NOMO-1 (cell line): ENCODE data around the gene ADAM12.

Experiments
- DNase-seq, 2 experiments: peaks; one replicate each; lab custom pipeline; 2025; ENCODE audit not compliant: unreplicated experiment in 2 of 2; lab: John Stamatoyannopoulos, UW

ADAM12 gene

DNA sequence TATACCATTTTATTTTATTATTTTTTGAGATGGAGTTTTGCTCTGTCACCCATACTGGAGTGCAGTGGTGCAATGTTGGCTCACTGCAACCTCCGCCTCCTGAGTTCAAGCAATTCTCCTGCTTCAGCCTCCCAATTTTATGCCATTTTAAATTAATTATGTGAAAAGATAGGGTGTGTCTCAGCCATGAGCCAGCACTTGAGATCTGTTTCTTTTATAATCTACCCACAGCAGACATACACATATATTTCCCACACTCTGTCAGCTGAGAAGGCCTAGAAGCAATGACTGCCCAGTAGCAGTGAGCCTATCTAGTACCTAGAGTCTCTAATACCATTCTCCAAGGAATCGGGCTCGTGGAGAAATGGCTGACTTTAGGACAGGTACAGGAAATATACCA, 70.5 kb downstream of the ADAM12 start:
- DNase-seq, result no peak

DNA sequence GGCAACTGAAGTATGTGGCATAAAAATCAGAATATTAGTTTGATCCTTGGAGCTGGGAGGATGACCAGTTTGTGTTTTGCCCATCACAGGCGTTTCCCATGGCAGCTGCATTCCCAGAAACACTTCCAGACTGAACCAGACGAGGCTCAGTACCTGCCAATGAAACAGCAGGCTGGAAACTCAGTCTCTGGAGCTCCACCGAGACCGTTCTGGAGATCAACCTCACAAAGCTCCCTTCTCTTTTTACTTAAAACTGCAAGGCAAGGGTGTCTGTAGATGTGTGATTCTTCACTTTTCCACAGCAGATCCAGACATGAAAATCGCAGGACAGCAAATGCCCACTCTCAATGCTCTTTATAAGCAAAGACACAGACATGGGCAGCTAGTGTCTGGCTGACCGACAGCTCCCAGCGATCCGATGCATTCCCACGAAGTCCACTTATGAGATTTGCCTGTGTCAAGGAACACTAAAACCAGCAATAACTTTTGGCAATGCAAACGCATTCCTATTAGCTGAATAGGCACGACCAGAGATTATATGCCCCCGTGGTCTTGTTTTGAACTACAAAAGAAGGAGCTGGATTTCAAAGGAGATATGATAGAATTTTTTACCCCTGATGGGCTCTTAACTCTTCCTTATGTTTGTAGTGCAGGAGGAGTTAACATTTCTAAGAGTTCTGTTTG, 72.6 kb downstream of the ADAM12 start:
- no peak for DNase-seq

DNA sequence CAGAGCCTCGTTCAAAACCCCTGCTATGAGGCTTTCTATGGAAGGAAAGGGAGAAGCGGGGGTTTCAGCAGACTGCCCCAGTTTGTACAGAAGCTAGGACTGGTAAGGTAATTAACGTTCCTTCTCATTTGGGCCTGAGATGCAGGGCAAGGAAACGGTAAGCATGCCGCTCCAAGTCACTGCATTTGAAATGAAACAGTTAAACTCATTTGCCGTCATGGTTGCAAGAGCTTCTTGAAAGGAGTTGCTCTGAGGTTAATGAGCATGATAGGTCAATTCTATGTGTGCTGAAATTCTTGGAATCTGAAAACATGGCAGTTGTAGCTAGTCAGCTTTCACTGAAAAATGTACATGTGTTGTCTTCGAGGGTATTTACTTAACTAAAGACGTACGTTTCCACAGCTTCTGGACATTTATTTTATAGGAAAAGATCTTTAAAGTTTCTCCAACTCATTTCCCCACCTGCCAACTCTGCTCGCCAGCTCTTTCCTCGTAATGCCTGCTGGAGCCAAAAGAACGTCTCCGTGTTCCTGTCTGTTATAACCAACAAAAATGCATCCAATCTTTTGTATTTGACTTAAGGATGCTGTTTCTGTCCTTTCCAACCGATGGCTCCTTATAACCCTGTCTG, 73.3 kb downstream of the ADAM12 start:
- DNase-seq, result no peak

DNA sequence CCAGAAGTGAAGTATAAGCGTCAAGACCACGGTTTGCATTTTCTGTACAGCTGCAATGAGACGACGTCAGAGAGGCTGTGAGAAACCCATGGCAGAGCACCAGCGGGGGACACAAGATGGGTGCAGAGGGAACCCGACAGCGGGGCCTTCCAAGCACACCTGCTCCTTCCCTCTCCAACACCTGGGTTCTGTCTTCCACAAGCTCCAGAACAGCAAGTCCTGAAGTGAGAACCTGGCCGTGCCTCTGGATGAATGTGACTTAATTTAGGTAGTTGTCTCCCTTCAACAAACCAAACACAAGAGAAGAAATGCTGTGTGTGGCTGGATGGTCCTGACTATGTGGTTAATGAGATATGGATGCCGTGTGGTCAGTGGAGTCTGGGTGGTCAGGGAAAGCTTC, 76.1 kb downstream of the ADAM12 start:
- no peak for DNase-seq

DNA sequence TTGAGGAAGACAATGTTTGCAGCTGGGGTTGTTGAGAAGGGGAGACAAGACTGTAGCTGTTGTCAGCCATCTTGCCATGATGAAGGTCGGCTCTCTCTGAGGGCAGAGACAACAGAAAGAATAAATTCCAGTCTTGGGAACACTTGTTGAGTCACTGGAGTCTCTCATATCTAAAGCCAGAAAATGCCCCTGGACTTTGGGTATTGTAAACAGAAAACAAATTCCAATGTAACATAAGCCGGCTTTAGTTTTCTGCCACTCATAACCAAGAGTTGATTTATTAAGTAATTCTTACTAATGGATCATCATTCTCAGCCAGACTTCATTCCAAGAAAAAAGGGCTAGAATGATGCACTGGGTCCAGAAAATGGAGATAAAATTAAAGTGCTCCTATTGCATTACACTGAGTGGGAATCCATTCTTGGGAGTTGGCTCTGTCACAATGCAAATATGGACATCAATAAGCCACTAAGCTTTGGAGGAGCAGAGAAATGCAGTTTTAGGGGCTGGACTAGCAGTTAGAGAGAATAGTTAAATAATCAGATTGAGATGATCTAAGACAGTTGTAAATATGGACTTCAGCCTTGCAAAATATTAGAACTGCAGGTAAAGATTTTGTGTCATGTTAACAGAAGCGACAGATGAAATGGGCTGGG, 78.9 kb downstream of the ADAM12 start:
- no peak for DNase-seq

DNA sequence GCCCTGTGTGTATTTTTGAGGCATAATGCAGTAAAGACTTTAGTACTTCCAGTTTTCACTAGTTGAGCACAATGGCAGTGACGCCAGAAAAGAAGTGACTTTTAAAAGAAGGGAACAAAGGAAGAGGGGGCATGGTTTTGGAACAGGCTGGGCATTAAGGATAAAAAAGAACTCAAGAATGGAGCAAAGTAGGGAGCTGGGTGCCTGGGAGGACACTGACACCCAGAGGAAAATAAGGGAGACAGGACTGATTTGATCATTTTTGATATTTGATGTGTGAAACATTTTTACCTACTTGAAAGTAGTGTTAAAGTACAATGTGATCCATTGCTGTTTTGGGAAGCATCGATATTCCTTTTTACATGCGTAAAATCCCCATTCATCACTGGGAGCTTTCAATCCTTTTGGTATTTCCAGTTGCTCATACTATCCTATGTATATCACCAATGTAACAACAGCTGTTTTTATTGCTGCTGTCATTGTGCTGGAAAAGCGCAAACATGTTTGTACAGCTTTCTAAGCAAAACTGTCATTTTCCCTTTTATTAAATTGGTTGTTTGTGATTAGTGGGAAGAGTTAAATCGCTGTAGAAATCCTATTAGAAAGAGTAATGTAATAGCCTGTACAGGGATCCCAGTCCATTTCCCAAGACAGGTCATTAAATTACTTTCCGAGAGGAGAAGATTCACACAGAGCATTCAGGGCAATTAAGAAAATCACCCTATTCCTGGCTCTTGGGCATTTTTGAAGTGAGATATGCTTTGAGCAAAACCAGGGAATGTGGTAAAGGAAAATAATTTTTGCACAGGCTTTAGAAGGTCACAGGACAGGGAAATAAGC, 85.2 kb downstream of the ADAM12 start:
- no peak for DNase-seq

DNA sequence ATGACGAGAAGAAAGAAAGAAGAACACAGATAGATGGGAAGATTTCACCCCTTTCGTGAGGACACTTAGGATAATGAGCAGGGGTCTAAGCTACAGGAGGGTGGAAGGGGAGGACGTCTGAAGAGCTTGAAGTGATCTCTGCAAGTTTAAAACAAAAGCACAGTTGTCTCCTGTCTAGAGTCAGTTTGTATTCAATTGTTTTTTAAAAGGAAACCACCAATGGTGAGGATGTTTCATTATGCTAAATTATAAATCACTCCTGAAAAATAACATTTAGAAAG, 85.9 kb downstream of the ADAM12 start:
- no peak for DNase-seq

DNA sequence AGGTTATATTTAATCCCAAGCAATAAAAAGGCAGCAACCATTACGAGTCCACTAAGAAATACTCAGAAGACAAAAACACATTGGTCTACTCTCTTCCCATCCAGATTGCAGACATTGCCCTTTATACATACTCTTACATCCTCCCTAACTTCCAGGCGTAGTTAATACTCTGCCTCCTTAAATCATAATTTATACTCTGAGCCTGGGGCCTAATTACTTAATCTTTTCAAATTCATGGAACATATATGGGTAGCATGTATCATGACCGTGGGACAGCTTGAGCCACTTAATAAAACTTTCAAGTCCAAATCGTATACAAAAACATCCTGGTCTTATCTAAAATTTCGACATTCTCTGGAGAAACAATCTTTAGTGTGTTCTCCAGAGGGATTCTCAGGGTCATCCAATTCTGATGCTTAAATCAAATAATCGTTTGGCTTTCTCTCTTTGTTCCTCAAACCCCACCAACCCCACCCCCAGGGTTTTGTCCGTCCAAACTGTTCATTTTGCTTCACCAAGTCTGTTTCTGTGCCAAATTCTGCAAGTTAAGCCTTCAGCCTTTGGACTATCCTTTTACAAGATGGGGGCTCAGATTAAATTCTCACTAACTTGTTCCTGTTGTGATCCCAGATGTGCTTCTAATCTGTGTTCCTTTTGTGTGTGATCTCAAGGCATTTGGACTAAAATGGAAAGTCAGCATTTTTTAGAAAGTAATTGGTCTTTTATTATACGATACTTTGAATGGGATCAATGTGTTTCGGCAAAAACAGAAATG, 86.4 kb downstream of the ADAM12 start:
- DNase-seq, result no peak

DNA sequence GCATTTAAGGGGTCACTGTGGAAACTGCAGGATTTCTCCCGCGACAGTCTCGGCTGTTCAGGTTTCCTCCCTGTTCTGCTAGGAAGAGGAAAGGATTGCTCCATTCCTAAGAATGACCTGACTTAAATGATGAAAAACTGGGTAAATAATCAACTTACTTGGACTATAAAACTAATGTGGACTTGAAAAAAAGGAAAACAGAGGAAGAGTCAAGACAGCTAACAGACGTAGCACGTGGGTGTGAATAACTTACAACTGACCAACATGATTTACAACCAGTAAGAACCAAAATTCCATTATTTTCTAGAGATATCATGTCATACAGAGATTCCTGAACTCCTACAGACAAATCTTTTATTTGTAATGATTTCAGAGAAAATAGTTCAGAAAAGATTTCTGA, 93.8 kb downstream of the ADAM12 start:
- DNase-seq, result no peak

DNA sequence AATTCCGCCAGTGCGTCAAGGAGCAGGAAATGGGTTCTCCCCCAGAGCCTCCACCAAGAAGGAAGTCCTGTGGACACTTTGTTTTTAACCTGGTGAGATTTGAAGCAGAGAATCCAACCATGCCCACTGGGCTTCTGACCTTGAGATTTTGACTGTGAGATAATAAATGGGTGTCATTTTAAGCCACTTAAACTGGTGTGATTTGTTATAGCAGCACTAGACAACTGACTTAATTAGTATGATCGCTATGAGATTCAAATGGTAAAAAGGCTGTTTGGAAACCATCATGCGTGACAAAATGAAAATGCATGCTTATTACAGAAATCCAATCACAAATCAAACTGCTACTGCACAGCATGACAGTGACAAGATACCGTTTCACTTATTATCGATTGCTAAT, 98.0 kb downstream of the ADAM12 start:
- DNase-seq, result no peak

DNA sequence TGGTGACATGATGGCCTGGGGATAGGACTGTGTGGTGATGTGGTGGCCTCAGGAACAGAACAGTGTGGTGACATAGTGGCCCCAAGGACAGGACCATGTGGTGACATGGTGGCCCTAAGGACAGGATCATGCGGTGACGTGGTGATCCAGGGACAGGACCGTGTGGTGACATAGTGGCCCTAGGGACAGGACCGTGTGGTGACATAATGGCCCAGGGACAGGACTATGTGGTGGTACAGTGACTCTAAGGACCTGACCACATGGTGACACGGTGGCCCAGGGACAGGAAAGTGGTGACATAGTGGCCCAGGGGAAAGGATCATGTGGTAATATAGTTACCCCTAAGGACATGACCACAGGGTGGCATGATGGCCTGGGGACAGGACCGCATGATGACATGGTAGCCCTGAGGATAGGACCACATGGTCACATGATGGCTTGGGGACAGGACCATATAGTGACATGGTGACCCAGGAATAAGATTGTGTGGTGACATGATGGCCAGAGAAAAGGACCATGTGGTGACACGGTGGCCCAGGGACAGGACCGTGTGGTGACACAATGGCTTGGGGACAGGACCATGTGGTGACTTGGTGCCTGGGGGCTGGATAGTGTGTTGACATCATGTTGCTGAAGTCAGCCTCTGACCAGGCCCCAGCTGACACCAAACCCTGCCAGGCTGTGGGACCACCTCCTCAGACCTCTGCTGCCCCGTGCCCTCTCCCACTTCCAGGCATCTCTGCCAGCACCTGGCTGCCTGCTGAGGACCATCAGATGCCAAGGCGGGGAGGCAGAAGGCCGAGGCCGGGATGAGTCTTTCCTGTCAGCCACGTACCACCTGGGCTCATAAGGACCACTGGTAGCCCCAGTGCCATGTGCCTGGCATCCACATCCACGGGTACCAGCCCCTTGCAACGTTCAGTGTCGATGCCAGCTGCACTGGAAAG, 99.5 kb downstream of the ADAM12 start:
- DNase-seq, result no peak

DNA sequence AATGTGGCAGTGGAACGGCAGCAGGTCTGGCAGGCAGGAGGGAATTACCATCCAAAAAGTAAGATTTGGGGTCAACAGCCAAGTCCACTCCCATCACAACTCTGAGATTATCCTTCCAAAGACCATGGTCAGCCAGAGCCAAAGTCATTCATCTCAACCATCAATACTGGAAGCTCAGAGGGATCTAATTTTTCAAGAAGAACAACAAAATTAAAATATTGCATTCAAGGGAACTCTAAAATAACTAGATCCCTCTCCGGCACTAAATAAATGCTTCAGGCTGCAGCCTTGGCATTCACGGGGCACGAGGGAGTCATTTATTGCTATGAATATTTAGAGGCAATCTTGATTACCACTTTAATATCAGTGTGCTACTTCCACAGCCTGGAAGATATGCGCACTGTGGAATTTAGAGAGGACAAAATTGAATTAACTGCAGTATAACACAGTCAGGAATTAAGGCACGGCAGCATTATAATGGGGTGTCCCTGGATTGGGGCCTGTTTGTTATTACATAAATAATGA, 102.0 kb downstream of the ADAM12 start:
- DNase-seq, result no peak

DNA sequence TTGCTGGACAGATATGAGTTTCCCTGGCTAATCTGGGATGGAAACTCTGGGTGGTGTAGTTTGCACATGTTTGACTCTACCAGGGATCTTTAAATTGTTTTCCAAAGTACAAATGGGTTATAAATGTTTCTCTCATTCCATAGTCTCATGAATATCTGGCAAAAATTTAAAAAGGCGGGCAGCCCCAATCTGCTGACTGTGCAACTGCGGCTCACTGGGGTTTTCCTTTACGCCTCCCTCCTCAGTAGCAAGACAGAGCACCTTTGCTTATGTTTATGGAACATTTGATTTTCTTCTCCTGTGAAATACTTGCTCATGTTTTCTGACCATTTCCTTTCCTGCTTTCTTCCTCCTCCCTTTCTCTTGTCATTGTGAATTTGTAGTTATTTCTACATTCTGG, 105.0 kb downstream of the ADAM12 start:
- no peak for DNase-seq

DNA sequence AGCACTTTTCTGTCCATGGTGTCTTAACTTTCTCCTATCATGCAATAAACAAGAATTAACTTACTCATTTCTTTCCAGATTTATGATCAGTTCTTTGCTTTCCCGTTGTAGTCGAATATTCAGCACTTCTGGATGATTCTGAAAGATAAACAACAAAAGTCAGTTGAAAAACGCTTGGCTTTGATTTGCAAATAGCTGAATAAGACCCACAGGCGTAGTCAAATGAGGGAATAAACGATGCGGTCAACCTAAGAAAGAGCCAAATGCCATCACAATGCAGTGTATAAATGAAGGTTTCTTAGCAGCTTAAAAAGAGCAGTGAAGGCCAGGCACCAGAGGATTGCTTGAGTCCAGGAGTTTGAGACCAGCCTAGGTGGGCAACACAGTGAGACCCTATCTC, 109.4 kb downstream of the ADAM12 start:
- no peak for DNase-seq

DNA sequence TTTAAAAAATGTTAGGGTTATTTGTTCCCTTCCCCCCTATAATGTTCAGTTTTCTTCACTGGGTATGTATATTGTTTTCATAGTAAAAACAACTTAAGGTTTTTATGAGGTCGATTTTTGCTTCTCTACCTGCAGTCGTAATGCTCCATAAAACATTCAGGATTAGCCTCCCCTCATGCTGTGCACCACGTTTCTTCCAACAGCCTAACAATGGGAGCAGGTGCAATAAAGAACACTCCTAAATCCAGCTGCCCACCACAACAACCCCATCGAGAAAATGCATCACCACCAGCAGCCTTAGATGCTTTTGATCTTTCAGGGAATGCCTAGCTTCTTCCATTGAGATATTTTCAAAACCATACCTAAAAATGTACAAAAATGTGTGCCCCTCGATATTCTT, 111.1 kb downstream of the ADAM12 start:
- no peak for DNase-seq

DNA sequence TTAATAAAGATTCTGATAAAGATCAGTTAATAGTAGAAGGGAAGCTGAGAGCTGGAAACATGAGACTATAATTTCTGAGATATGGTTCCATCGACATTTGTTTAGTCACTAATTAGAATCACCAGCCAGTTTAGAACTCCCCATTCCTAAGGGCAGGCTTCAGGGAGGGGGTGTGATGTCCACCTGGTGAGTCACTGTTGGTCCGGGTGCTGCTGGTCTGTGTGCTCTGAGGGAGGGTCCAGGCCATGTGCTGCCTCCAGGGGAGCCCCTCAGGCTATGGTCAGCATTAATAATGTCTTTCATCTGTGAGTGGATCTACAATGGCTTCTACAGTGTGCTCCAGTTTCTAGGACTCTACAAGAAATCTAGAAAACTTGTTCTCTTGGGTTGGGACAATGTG, 115.8 kb downstream of the ADAM12 start:
- DNase-seq, result no peak

DNA sequence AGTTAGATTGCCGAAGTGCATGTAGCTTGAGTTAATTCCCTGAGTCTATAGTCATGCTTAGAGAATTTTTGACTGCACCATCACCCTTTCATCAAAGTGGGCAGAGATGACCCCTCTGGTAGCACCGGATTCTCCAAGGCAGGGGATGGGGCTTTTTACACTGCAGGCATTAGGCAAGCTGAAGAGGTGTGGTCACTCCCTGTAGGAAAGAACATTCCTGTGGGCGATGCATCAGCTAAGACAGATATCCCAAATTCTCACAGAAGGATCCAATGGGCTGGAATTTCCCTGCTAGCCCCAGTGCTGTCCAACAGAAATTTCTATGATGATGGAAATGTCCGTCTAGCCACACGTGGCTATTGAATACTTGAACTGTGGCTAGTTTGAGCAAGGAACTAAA, 118.2 kb downstream of the ADAM12 start:
- no peak for DNase-seq

DNA sequence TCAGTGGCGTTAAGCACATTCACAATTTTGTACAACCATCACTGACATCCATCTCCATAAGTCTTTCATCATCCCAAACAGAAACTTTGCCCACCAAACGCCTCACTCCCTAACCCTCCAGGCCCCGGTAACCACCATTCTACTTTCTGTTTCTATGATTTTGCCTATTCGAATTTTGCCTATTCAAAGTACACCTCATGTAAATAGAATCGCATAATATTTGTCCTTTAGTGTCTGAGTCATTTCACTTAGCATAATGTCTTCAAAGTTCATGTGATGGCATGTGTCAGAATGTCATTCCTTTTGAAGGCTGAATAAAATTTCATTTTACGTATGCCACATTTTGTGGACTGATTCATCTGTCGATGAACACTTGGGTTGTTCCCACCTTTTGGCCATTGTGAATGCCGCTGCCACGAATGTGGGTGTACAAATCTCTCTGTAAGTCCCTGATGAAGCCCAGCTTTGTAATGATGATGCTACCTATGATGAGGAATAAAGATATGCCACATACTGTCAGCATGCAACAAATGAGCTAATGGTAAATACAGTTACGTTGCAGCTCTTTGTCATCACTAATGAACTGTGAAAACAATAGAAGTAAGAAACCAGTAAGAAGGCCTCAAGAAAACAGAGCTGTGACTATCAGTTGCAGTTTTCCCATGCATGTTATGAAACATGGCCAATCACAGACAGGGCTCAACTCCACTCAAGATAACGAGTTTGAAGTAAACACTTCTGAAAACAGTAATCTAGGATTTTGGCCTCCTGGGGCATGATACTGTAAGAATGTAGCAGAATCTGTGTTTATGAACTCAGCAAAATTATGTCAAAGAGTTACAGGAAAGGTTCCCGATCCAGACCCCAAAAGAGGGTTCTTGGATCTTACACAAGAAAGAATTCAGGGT, 120.0 kb downstream of the ADAM12 start:
- DNase-seq, result no peak
